ENCODE measurements around the gene SLIRP.
A peak's percentile ranks its signal among the peaks of the same experiment; 100 is the strongest.

GRCh38 chr14:77760381-77761204 is 52.7 kb downstream of the SLIRP start, which contains the start of gene SNW1:
- TF ChIP-seq CTCF (IDR thresholded peaks at IDR 0.05) (no peak), POLR2AphosphoS5 (IDR thresholded peaks at IDR 0.05) (peak; percentile 89 to 96 (median 92)), POLR2A (IDR thresholded peaks at IDR 0.05) (peak; percentile 64 to 72), EP300 (IDR thresholded peaks at IDR 0.05) (no peak)
